HepG2 (cell line): ENCODE measurements around the gene TSC22D4.

Experiments
- GABPB1 ChIP-seq: IDR thresholded peaks from 2 replicates; pipeline ENCODE4 v1.6.1; 2016; ENCODE audit warnings: mild to moderate bottlenecking, missing genetic modification reagents, moderate library complexity, missing compliant biosample characterization
- NR3C1 ChIP-seq: sonication (generic); formaldehyde crosslinking; IDR thresholded peaks from 2 replicates; pipeline ENCODE4 v1.4.0; 2020; ENCODE audit warnings: missing genetic modification reagents
- PTBP1 ChIP-seq: fragments of 200-400 bp; formaldehyde crosslinking; IDR thresholded peaks from 2 replicates; pipeline ENCODE4 v1.6.1; 2018; ENCODE audit warnings: low read length, low read depth; ENCODE audit not compliant: poor library complexity, severe bottlenecking
- STAT5B ChIP-seq: sonication (generic); formaldehyde crosslinking; IDR thresholded peaks from 2 replicates; pipeline ENCODE4 v1.4.0; 2020; ENCODE audit warnings: missing genetic modification reagents
- U2AF1 ChIP-seq: fragments of 200-400 bp; formaldehyde crosslinking; optimal IDR thresholded peaks from 2 replicates; pipeline ENCODE3; 2017; ENCODE audit warnings: mild to moderate bottlenecking, low read depth, low read length
- TF ChIP-seq, protein P1 (sequence below): sonication (generic); formaldehyde crosslinking; IDR thresholded peaks from 2 replicates; pipeline ENCODE4 v1.5.0; 2020; ENCODE audit warnings: missing genetic modification reagents

DNA sequence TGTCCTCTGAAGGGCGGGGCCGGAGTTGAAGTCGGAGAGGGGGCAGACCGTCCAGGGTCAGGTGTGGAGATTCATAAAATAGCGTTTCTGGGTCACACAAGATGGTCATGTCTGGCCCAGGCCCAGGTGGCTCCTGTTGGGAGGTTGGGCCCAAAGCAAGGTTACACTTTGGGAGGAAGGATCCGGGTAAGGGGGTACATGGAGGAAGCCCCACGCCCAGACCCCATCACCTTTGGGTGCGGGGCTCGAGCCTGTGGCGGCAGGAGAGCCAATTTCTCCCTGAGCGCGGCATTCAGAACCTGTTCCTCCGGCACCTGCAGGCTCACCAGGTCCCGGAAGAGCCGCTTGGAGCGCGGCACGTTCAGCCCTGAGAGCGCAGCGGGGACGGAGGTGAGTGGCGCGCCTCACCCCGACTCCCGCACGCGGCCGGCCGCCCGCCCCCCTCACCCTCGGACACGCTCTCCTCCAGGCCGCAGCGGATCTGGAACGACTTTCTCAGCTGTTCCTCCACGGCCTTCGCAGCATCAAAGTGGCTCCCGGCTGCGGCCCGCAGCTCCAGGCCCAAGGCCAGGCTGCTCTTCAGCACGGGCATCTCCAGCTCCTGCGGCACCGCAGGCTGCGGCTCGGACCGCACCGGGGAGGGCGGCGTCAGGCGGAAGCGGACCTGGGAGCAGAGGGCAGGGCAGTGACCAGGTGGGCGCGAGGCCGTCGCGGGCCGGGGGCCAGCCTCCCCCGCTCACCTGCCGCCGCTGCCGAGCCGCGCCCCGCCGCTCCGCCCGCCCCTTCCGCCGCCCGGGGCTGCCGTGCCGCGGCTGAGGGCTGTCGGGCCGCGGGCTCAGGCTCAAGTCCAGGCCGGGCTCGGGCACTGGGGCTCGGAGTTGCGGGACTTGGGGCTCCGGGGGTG lies 43.4 kb downstream of the TSC22D4 start:
- TF ChIP-seq U2AF1 (peak; percentile 44), GABPB1 (CRISPR knock-in tag) (no peak; the same call in 1 of the 2 replicates), PTBP1 (no peak), STAT5B (CRISPR knock-in tag) (no peak), NR3C1 (no peak)
- TF ChIP-seq, protein P1, sequence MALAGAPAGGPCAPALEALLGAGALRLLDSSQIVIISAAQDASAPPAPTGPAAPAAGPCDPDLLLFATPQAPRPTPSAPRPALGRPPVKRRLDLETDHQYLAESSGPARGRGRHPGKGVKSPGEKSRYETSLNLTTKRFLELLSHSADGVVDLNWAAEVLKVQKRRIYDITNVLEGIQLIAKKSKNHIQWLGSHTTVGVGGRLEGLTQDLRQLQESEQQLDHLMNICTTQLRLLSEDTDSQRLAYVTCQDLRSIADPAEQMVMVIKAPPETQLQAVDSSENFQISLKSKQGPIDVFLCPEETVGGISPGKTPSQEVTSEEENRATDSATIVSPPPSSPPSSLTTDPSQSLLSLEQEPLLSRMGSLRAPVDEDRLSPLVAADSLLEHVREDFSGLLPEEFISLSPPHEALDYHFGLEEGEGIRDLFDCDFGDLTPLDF (CRISPR knock-in tag): no peak
